Colonic mucosa (tissue), 4 donors: ENCODE results near the gene RPTOR. TPM values are rescaled to one million over a fixed set of nuclear protein-coding genes. Genes with fewer than 3 reads are reported as not detected.

Source experiments
- DNase-seq: peaks from one replicate; pipeline ENCODE4 v3.0.0-alpha.2; 2020
- H3K27ac ChIP-seq: fragments of 200-600 bp; one replicate; pipeline ENCODE4 v1.8.0; 2021
- H3K27me3 ChIP-seq: fragments of 200-600 bp; one replicate; pipeline ENCODE4 v1.8.0; 2021
- H3K36me3 ChIP-seq: fragments of 200-600 bp; one replicate; pipeline ENCODE4 v1.8.0; 2021
- H3K4me1 ChIP-seq: fragments of 200-600 bp; one replicate; pipeline ENCODE4 v1.8.0; 2021; ENCODE audit warnings: mild to moderate bottlenecking
- H3K4me3 ChIP-seq: fragments of 200-600 bp; one replicate; pipeline ENCODE4 v1.8.0; 2021
- H3K9ac ChIP-seq, 2 donors: one replicate each; pipeline ENCODE4 v1.7.0; 2013; ENCODE audit warnings: control low read depth in 2 of 2, low read depth in 2 of 2, low read length in 2 of 2
- H3K9me3 ChIP-seq: fragments of 200-600 bp; one replicate; pipeline ENCODE4 v1.8.0; 2021
- CTCF ChIP-seq: fragments of 200-600 bp; IDR thresholded peaks from one replicate; pipeline ENCODE4 v1.8.0; 2022; ENCODE audit warnings: antibody characterized with exemption, mild to moderate bottlenecking
- intact Hi-C: fragments of 100-400 bp; cut with DNase I; formaldehyde crosslinking; loops from one replicate; pipeline ENCODE4 v1.14.1; 2022
- total RNA-seq, 2 donors: library from RNA; stranded (reverse); fragmentation: NEBNext Ultra II Directional in 1 of 2; extraction: Animal tissue kit (Norgen Biotek cat#: 25700) in 1 of 2; gene quantifications; one replicate each; pipeline ENCODE4 v1.2.1, GENCODE V29; 2021
- donor health status: healthy.
- donor health status: DM: no; HTN: no; CAD: no.
- donor health status: DM: no; HTN: no; CAD: no.

RPTOR gene
- total RNA-seq, 2 donors from 2014 or later, result 21.2 to 39.6 TPM

DNA sequence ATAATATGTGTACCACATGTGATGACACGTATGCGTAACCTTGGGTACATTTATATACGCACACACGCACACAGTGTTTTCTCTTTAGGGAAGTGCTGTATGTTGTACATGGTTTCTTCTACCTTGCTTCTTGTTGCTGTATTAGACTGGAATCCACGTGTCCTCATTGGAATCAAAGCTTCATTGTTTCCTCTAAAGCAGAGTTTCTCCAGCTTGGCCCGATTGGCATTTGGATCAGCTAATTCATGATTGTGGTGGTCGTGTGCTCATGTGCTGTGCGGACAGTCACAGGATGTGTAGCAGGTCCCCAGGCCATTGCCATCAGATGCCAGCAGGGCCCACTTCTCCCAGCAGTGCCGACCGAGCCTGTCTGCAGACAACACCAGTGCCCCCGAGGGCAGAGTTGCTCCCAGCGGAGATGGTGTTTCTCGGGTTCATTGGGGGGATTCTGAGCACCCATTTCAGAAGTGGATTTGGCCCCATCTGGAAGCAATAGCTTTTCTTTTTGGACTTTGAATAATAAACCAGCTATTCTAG, 148.4 kb downstream of the RPTOR start:
- Histone ChIP-seq H3K4me1 (peaks cover 5% of the 10 kb centered on the region), H3K4me3 (no peak overlapping the region), H3K9me3 (no peaks in the 10 kb centered on the region), H3K27ac (no peak overlapping the region), H3K27me3 (no peaks in the 10 kb centered on the region), H3K9ac (no peak overlapping the region), H3K36me3 (no peaks in the 10 kb centered on the region)
- TF ChIP-seq CTCF, result no peak
- no peak for DNase-seq
- intact Hi-C loops, result no loop called here

GRCh38 chr17:80693511-80693910, 148.9 kb downstream of the RPTOR start:
- no peak overlapping the region for H3K27ac ChIP-seq
- intact Hi-C loops, result no loop called here
- H3K9me3 ChIP-seq, result no peaks in the 10 kb centered on the region
- TF ChIP-seq CTCF, result no peak
- no peak overlapping the region for H3K9ac ChIP-seq
- H3K4me1 ChIP-seq, result peaks cover 5% of the 10 kb centered on the region
- DNase-seq, result no peak
- no peak overlapping the region for H3K4me3 ChIP-seq
- no peaks in the 10 kb centered on the region for H3K27me3 ChIP-seq
- H3K36me3 ChIP-seq, result no peaks in the 10 kb centered on the region

- no peaks in the 10 kb centered on the region for H3K36me3 ChIP-seq
- no peak overlapping the region for H3K4me3 ChIP-seq
- TF ChIP-seq CTCF, result no peak
- H3K4me1 ChIP-seq, result peaks cover 5% of the 10 kb centered on the region
- H3K9ac ChIP-seq, result no peak overlapping the region
- no peak for DNase-seq
- H3K27ac ChIP-seq, result no peak overlapping the region
- no peaks in the 10 kb centered on the region for H3K9me3 ChIP-seq
- intact Hi-C loops, result no loop called here
- H3K27me3 ChIP-seq, result no peaks in the 10 kb centered on the region
Measured at GRCh38 chr17:80694085-80694991, 149.7 kb downstream of the RPTOR start.

- Histone ChIP-seq H3K27ac (no peak overlapping the region), H3K36me3 (no peaks in the 10 kb centered on the region), H3K4me3 (no peak overlapping the region), H3K9ac (no peak overlapping the region), H3K9me3 (no peaks in the 10 kb centered on the region), H3K4me1 (peaks cover 5% of the 10 kb centered on the region), H3K27me3 (no peaks in the 10 kb centered on the region)
- TF ChIP-seq CTCF, result no peak
- DNase-seq, result no peak
- intact Hi-C loops, result no loop called here
Measured at GRCh38 chr17:80694992-80695912, 150.6 kb downstream of the RPTOR start.

DNA sequence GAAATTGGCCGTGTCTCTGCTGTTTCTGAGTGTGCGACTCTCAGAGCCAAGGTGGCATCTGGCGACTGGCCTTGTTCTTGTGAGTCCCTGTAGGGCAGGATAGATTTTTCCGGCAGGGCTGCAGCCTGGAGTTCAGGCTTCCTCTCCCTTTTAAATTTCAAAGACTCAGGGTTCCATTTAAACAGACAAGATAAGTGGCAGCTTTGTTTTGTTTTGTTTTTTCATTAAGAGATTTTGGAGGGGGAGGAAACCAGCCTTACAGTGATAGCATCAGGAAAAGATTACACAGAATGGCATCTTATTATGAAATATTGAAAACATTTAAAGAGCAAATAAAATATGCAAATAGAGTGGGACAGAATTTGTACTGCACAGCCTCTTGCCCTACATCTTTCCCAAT, 151.3 kb downstream of the RPTOR start:
- H3K9me3 ChIP-seq, result no peaks in the 10 kb centered on the region
- no peak overlapping the region for H3K4me3 ChIP-seq
- no peak overlapping the region for H3K9ac ChIP-seq
- no peaks in the 10 kb centered on the region for H3K36me3 ChIP-seq
- DNase-seq, result no peak
- intact Hi-C loops, result no loop called here
- H3K4me1 ChIP-seq, result peaks cover 5% of the 10 kb centered on the region
- TF ChIP-seq CTCF, result no peak
- H3K27ac ChIP-seq, result no peak overlapping the region
- H3K27me3 ChIP-seq, result no peaks in the 10 kb centered on the region
